Type B pancreatic cell (in vitro differentiated cells): ENCODE data around the gene DCHS1. TPM values are rescaled to one million over a fixed set of nuclear protein-coding genes. Genes with fewer than 3 reads are reported as not detected.

Experiments
- DNase-seq: peaks from one replicate; pipeline ENCODE4 v3.0.0; 2021; ENCODE audit warnings: mixed read lengths; ENCODE audit not compliant: unreplicated experiment; ENCODE audit errors: extremely low spot score
- H3K27ac Mint-ChIP-seq: 2 replicates; pipeline ENCODE4 v1.8.0; 2021; ENCODE audit warnings: mild to moderate bottlenecking, mixed read lengths
- H3K27me3 Mint-ChIP-seq: 2 replicates; pipeline ENCODE4 v1.8.0; 2021; ENCODE audit warnings: mixed read lengths
- H3K36me3 Mint-ChIP-seq: 2 replicates; pipeline ENCODE4 v1.8.0; 2021; ENCODE audit warnings: mixed read lengths
- H3K4me1 Mint-ChIP-seq: one replicate; pipeline ENCODE4 v1.8.0; 2021; ENCODE audit warnings: mixed read lengths; ENCODE audit not compliant: unreplicated experiment
- H3K4me3 Mint-ChIP-seq: 2 replicates; pipeline ENCODE4 v1.8.0; 2021; ENCODE audit warnings: mild to moderate bottlenecking, mixed read lengths
- H3K9me3 Mint-ChIP-seq: 2 replicates; pipeline ENCODE4 v1.8.0; 2021; ENCODE audit warnings: mixed read lengths
- total RNA-seq: library from RNA; stranded (reverse); gene quantifications from 2 replicates; pipeline ENCODE4 v1.2.1, GENCODE V29; 2021; ENCODE audit warnings: low replicate concordance
- TF ChIP-seq, protein P1 (sequence below): fragments of 200-600 bp; sonication (generic); conservative IDR thresholded peaks from 2 replicates; pipeline ENCODE4 v1.5.0; 2021; ENCODE audit warnings: antibody characterized with exemption, mild to moderate bottlenecking

DCHS1 gene
- total RNA-seq, 1 donor from 2014 or later: 54.9 TPM

- peaks cover 34% of the 10 kb centered on the region for H3K27me3 Mint-ChIP-seq
- H3K9me3 Mint-ChIP-seq: no peaks in the 10 kb centered on the region
- no peak for DNase-seq
- no peak overlapping the region for H3K27ac Mint-ChIP-seq
- TF ChIP-seq, protein P1, sequence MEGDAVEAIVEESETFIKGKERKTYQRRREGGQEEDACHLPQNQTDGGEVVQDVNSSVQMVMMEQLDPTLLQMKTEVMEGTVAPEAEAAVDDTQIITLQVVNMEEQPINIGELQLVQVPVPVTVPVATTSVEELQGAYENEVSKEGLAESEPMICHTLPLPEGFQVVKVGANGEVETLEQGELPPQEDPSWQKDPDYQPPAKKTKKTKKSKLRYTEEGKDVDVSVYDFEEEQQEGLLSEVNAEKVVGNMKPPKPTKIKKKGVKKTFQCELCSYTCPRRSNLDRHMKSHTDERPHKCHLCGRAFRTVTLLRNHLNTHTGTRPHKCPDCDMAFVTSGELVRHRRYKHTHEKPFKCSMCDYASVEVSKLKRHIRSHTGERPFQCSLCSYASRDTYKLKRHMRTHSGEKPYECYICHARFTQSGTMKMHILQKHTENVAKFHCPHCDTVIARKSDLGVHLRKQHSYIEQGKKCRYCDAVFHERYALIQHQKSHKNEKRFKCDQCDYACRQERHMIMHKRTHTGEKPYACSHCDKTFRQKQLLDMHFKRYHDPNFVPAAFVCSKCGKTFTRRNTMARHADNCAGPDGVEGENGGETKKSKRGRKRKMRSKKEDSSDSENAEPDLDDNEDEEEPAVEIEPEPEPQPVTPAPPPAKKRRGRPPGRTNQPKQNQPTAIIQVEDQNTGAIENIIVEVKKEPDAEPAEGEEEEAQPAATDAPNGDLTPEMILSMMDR: no peak
- peaks cover 11% of the 10 kb centered on the region for H3K4me1 Mint-ChIP-seq
- peaks cover 3% of the 10 kb centered on the region for H3K36me3 Mint-ChIP-seq
- no peak overlapping the region for H3K4me3 Mint-ChIP-seq
Observed at GRCh38 chr11:6658647-6659046, 3.0 kb upstream of the DCHS1 start.

GRCh38 chr11:6657346-6657745 is 1.7 kb upstream of the DCHS1 start:
- peak overlapping the region; percentile 86 for H3K4me3 Mint-ChIP-seq
- DNase-seq: no peak
- TF ChIP-seq, protein P1: no peak
- no peak overlapping the region for H3K27ac Mint-ChIP-seq
- H3K9me3 Mint-ChIP-seq: no peaks in the 10 kb centered on the region
- peaks cover 9% of the 10 kb centered on the region for H3K4me1 Mint-ChIP-seq
- H3K27me3 Mint-ChIP-seq: peaks cover 21% of the 10 kb centered on the region
- no peaks in the 10 kb centered on the region for H3K36me3 Mint-ChIP-seq

GRCh38 chr11:6656936-6657335 is 1.3 kb upstream of the DCHS1 start:
- Mint-ChIP-seq H3K27ac (peak overlapping the region; percentile 71), H3K36me3 (no peaks in the 10 kb centered on the region), H3K4me3 (peak overlapping the region; percentile 86), H3K9me3 (no peaks in the 10 kb centered on the region), H3K27me3 (peaks cover 20% of the 10 kb centered on the region), H3K4me1 (peaks cover 9% of the 10 kb centered on the region)
- TF ChIP-seq, protein P1: no peak
- no peak for DNase-seq

GRCh38 chr11:6656584-6656915 is 941 bp upstream of the DCHS1 start:
- H3K4me3 Mint-ChIP-seq: peak overlapping the region; percentile 86
- no peaks in the 10 kb centered on the region for H3K9me3 Mint-ChIP-seq
- peaks cover 18% of the 10 kb centered on the region for H3K27me3 Mint-ChIP-seq
- TF ChIP-seq, protein P1: no peak
- no peak for DNase-seq
- peak overlapping the region; percentile 71 for H3K27ac Mint-ChIP-seq
- no peaks in the 10 kb centered on the region for H3K36me3 Mint-ChIP-seq
- H3K4me1 Mint-ChIP-seq: peaks cover 9% of the 10 kb centered on the region

- H3K27ac Mint-ChIP-seq: no peak overlapping the region
- no peaks in the 10 kb centered on the region for H3K36me3 Mint-ChIP-seq
- H3K4me3 Mint-ChIP-seq: no peak overlapping the region
- H3K9me3 Mint-ChIP-seq: no peaks in the 10 kb centered on the region
- H3K4me1 Mint-ChIP-seq: peaks cover 9% of the 10 kb centered on the region
- TF ChIP-seq, protein P1: no peak
- H3K27me3 Mint-ChIP-seq: peaks cover 18% of the 10 kb centered on the region
- peak; percentile 75 for DNase-seq
Observed at GRCh38 chr11:6655020-6655789, 404 bp downstream of the DCHS1 start.
